ENCODE measurements around the gene R3HDM2.
"Not testable (repeated sequence)": the region's sequence is repeated elsewhere in the genome, so short reads cannot be mapped to it uniquely, and the experiment has no call there.

R3HDM2 gene

GRCh38 chr12:57452181-57452936, 21.5 kb upstream of the R3HDM2 start:
- DNase-seq, result no peak

DNA sequence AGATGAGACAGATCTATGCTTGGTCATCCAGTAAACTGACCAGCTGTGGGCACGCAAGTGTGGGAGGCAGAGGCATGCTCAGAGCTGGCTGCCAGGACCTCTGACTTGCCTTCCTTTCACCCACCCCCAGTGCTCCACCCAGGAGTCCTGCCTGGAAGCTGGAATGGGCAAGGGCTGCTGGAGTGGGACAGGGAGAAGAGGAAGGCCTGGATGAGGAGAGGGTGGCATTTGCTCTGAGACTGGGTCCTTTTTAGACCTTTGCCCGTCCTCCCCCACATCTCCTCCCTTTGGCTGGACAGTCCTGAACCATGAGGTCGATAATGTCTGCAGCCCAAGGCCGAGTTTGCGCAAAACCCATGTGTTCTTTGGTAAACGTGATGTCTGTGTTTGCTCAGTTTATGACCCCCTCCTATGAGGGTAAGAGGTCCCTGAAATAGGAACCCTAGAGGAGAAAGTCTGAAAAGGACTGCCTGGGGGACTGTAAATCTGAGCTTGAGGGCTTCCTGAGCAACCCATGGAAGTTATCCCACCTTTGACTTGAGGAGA, 20.5 kb upstream of the R3HDM2 start:
- DNase-seq, result no peak

DNA sequence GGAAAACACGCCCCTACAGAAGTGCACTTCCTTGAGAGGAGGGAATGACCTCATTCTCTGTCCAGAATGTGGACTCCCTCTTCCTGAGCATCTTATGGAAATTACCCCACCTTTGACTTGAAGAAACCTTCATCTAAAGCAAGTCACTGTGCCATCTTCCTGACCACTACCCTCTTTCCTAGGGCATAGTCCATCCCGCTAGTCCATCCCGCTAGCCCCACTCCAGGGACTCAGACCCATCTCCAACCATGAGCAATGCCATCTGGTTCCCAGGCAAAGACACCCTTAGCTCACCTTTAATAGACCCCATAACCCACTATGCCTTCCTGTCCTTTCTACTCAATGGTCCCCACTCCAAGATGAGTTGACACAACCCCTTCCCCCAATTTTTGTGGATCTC, 19.2 kb upstream of the R3HDM2 start:
- no peak for DNase-seq

DNA sequence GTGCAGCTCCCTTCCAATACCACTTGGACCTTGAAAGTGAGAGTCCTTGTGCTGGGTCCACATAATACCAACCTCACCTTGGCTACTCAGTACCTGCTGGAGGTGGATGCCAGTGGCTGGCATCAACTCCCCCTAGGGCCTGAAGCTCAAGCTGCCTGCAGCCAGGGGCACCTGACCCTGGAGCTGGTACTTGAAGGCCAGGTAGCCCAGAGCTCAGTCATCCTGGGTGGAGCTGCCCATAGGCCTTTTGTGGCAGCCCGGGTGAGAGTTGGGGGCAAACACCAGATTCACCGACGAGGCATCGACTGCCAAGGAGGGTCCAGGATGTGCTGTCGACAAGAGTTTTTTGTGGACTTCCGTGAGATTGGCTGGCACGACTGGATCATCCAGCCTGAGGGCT, 18.5 kb upstream of the R3HDM2 start:
- DNase-seq, result no peak

GRCh38 chr12:57448669-57449068, 17.8 kb upstream of the R3HDM2 start:
- DNase-seq, result no peak

DNA sequence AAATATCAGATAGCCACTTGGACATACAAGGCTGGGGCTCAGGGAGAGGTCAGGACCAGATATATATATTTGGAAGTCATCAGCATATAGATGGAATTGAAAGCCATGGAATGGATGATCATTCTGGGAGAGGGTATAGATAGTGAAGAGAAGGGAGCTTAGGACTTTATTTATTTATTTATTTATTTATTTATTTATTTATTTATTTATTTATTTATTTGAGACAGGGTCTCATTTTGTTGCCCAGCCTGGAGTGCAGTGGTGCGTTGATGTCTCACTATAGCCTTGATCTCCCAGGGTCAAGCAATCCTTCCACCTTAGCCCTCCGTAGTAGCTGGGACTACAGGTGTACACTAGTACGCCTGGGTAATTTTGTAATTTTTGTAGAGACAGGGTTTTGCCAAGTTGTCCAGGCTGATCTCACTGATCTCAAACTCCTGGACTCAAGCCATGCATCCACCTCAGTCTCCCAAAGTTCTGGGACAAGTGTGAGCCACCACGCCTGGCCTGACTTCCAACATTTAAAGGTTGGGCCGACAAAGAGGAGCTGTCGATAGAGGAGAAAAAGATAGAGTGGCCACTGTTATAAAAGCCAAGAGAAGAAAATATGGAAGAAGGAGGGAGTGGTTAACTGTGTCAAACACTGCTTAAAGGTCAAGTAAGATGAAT, 15.6 kb upstream of the R3HDM2 start:
- no peak for DNase-seq

GRCh38 chr12:57444744-57445143, 13.9 kb upstream of the R3HDM2 start:
- DNase-seq, result no peak

- DNase-seq, result not testable (repeated sequence)
These were observed 13.5 kb upstream of the R3HDM2 start for GRCh38 chr12:57444337-57444736.

- no peak for DNase-seq
These were observed 11.1 kb upstream of the R3HDM2 start for GRCh38 chr12:57441846-57442427.

DNA sequence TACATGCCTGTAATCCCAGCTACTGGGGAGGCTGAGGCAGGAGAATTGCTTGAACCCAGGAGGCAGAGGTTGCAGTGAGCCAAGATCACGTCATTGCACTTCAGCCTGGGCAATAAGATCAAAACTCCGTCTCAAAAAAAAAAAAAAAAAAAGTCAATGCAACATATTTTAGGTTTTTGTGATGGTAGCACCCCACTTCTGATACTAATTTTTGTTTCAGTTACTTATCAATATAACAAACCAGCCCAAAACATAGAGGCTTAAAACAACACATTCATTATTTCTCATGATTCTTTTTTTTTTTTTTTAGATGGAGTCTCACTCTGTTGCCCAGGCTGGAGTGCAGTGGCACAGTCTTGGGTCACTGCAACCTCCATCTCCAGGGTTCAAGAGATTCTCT, 10.6 kb upstream of the R3HDM2 start:
- DNase-seq, result not testable (repeated sequence)

- DNase-seq, result no peak
These were observed 9.0 kb upstream of the R3HDM2 start for GRCh38 chr12:57439762-57440266.

DNA sequence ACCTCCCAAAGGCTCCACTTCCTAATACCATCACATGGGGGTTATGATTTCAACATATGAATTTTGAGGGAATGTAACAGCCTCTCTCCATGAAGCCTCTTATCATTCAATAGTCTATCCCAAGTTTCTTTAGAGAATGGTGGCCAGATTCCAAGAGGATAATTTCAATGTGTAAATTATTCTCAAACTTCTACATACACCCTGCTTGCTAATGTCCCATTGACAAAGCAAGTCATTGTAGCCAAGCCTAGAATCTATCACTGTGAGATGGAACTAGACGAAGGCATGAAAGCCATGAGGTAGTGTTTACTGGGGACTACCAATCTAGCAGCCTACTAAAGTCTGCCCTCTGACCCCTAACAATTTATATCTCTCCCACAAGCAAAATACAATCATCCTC, 7.6 kb upstream of the R3HDM2 start:
- DNase-seq, result no peak

GRCh38 chr12:57435293-57435692, 4.5 kb upstream of the R3HDM2 start:
- no peak for DNase-seq

DNA sequence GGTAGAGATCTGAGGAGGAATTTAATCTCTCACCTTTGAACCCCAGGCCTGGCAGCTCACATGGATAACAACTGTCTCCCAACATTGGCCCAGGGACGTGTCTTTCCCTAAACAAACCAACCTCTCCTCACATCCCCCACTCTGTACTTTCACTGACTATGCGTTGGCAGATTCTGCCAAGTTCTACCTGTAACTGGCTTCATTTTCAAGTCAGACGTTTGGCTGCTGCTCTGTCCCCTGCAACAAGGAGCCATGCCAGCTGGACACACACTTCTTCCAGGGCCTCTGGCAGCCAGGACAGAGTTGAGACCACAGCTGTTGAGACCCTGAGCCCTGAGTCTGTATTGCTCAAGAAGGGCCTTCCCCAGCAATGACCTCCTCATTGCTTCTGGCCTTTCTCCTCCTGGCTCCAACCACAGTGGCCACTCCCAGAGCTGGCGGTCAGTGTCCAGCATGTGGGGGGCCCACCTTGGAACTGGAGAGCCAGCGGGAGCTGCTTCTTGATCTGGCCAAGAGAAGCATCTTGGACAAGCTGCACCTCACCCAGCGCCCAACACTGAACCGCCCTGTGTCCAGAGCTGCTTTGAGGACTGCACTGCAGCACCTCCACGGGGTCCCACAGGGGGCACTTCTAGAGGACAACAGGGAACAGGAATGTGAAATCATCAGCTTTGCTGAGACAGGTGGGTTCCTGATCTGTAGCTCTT, 3.8 kb upstream of the R3HDM2 start, which contains the start of gene INHBC:
Gene INHBC (plus strand): TSS at position 268 of the 707 bp plus-strand sequence. CDS start 103 bp downstream, at position 371.
- no peak for DNase-seq

GRCh38 chr12:57433370-57433769, 2.5 kb upstream of the R3HDM2 start:
- no peak for DNase-seq

GRCh38 chr12:57431654-57432188, 878 bp upstream of the R3HDM2 start:
- no peak for DNase-seq

- no peak for DNase-seq
These were observed 522 bp downstream of the R3HDM2 start for GRCh38 chr12:57430112-57430930.

- no peak for DNase-seq
These were observed 1.3 kb downstream of the R3HDM2 start for GRCh38 chr12:57429473-57430111.

DNA sequence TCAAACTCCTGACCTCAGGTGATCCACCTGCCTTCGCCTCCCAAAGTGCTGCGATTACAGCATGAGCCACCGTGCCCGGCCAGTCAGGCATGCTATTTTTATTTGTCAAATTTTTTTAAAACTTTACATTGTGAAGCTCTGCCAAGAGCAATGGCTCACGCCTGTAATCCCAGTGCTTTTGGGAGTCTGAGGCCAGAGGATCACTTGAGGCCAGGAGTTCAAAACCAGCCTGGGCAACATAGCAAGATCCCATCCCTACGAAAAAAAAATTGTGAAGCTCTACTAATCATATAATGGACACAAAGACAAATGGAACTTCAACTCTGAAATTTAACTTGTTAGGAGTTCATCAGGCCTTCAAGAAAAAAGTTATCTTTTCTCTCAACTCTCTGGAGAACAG, 1.9 kb downstream of the R3HDM2 start:
- DNase-seq, result no peak

DNA sequence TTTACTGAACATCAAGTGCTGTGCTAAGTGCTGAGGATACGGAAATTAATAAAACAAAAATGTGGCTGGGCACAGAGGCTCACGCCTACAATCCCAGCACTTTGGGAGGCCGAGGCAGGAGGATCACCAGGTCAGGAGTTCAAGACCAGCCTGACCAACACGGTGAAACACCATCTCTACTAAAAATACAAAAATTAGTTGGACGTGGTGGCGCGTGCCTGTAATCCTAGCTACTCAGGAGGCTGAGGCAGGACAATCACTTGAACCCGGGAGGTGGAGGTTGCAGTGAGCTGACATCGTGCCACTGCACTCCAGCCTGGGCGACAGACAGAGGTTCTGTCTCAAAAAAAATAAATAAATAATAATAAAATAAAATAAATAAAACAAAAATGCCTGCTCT, 3.9 kb downstream of the R3HDM2 start:
- not testable (repeated sequence) for DNase-seq

DNA sequence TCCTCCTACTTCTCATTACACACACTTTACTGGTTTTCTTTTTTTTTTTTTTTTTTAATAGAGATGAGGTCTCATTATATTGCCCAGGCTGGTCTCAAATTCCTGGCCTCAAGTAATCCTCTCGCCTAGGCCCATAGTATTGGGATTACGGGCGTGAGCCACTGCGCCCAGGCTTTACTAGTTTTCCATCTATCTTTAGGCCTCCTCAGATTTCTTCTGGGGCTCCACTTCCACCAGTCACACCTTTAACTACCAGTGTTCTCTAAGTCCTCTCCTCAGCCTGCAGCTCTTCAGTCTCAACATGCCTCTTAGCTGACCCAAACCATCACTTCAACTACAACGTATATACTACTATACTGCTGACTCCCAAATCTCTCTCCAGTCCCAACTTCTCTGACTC, 10.4 kb downstream of the R3HDM2 start:
- DNase-seq, result no peak

Data from NCI-H1105 (cell line).